ELF-1 (cell line): ENCODE data around the gene MINK1.

ENCODE experiments used
- DNase-seq: peaks from one replicate; pipeline ENCODE4 v3.0.0-alpha.2; 2016; ENCODE audit warnings: low read depth, low spot score

The MINK1 gene

DNA sequence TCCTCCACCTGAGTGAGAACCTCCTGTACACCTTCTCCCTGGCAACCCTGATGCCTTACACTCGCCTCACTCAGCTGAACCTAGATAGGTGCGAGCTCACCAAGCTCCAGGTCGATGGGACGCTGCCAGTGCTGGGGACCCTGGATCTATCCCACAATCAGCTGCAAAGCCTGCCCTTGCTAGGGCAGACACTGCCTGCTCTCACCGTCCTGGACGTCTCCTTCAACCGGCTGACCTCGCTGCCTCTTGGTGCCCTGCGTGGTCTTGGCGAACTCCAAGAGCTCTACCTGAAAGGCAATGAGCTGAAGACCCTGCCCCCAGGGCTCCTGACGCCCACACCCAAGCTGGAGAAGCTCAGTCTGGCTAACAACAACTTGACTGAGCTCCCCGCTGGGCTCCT, 99.6 kb downstream of the MINK1 start:
- no peak for DNase-seq

DNA sequence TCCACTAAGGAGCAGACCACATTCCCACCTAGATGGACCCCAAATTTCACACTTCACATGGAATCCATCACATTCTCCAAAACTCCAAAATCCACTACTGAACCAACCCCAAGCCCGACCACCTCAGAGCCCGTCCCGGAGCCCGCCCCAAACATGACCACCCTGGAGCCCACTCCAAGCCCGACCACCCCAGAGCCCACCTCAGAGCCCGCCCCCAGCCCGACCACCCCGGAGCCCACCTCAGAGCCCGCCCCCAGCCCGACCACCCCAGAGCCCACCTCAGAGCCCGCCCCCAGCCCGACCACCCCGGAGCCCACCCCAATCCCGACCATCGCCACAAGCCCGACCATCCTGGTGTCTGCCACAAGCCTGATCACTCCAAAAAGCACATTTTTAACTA, 100.5 kb downstream of the MINK1 start:
- DNase-seq, result no peak

DNA sequence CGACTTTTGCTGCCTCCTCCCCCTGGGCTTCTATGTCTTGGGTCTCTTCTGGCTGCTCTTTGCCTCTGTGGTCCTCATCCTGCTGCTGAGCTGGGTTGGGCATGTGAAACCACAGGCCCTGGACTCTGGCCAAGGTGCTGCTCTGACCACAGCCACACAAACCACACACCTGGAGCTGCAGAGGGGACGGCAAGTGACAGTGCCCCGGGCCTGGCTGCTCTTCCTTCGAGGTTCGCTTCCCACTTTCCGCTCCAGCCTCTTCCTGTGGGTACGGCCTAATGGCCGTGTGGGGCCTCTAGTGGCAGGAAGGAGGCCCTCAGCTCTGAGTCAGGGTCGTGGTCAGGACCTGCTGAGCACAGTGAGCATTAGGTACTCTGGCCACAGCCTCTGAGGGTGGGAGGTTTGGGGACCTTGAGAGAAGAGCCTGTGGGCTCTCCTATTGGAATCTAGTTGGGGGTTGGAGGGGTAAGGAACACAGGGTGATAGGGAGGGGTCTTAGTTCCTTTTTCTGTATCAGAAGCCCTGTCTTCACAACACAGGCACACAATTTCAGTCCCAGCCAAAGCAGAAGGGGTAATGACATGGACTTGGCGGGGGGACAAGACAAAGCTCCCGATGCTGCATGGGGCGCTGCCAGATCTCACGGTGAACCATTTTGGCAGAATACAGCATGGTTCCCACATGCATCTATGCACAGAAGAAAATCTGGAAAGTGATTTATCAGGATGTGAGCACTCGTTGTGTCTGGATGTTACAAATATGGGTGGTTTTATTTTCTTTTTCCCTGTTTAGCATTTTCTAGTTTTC, 101.2 kb downstream of the MINK1 start:
- peak; percentile 64 for DNase-seq

DNA sequence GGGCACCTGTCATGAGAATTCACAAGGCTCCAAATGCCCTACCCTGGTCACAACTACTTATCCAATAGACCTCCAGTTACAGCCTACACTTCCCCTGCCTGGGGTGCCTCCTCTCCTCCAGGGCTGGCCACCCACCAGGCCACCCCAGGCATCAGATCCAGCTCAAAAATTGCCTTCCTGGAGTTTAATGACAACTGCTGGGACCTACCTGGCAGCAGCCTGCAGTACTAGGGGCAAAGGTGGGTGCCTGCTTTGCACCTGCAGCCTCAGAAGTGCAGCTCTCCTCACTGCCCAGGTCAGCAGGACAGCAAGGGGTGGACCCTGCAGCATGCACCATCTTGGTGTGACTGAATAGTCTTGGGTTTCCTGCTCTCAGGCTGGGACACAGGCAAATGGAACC, 102.5 kb downstream of the MINK1 start:
- no peak for DNase-seq

DNA sequence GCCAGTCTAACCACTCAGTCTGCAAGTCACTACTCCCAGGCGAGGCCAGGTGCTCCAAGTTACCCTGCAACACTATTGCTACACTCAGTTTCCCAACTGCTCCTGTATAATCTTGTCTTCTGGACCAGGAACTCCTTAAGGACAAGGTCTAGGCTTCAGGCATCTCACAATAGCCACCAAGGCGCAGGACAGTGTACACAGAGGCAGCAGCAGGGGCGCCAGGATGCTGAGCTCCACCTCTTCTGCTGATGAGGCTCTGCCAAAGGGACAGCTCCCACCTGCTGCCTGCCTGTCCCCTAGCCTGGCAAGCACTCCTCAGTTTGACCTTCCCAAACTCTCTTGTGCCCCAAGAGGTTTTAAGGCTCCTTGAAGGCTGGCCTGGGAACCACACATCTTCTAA, 103.3 kb downstream of the MINK1 start:
- DNase-seq, result no peak

DNA sequence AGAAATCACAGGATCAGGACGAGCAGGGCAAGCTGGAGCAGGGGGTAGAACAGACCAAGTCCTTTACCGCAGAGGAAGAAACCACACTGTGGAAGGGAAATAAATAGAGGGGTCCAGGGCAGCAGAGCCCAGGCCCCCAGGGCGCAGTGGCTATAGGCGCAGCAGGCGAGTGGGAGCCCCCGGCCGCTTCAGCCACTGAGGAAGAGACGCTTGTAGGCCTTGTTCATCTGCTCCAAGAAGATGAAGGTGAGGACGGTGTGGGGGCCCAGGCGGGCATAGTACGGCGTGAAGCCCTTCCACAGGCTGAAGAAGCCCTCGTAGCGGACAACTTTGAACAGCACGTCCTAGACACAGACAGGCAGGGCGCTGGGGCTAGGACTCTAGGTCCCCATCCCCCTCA, 104.4 kb downstream of the MINK1 start:
- no peak for DNase-seq

DNA sequence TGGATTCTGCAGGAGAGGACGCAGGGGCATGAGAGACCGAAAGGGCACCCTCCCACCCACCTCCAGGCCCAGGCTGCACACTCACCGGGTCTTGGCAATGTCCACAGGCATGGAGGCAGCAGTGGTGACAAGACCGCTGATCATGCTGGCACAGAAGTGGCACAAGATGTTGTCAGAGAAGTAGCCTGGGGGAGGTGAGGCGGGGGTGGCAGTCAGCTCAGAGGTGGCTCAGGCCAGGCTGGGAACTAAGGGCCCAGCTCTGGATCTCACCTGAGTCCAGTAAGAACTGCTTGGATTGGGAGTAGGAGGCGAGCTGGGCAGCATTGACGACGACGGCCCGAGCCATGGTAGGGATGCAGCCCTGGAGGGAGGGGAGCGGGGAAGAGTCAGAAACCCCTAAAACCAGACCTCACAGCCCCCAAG, 104.9 kb downstream of the MINK1 start:
- no peak for DNase-seq

DNA sequence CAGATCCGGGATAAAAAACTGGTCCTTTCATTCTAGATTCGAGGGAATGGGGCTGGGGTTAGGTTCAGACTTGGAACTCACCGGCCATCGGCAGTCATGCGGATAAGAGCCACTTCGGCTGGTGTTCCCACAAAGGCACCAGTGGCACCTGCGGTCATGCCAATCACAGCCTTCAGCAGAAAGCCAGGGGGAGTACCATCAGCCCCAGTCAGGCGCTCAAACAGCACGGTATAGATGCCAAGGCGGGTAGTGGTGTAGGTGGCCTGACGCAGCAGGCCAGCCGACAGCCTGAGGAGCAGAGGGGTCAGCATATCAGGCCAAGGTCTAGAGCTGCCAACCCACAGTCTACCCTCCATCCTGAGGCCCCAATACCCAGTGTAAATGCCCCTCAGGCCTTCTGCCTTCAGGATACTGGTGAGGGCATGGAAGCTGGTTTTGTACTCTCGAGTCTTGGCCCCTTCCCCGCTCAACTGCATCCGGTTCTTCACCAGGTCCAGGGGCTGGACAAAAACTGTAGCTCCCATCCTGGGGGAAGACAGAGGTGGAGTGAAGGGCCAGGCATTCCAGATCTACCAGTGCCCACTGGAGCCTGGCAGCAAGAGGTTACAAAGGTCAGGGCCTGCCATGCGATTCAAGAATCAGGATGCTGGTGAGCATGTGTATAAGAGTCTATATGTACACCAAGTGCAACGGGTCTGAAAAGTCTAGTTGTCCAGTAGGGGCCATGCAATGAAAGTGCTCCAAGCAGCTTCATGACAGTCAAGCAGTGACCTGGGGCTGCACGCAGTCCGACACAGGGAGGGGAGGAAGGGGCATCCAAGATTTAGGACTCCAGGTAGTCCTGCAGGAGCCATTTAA, 105.8 kb downstream of the MINK1 start:
- DNase-seq, result no peak

DNA sequence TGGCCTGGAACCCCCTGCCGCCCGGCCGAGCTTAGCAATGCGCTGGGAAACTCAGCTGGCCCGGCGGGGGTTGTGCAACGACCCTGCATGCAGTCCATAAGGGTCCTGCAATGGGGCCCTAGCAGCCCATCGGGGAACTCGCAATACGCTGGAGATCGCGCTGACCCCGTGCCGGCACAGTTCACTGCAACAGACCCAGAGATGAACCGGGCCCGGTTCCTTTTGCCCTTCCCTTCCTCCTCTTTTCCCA, 106.3 kb downstream of the MINK1 start:
- no peak for DNase-seq

DNA sequence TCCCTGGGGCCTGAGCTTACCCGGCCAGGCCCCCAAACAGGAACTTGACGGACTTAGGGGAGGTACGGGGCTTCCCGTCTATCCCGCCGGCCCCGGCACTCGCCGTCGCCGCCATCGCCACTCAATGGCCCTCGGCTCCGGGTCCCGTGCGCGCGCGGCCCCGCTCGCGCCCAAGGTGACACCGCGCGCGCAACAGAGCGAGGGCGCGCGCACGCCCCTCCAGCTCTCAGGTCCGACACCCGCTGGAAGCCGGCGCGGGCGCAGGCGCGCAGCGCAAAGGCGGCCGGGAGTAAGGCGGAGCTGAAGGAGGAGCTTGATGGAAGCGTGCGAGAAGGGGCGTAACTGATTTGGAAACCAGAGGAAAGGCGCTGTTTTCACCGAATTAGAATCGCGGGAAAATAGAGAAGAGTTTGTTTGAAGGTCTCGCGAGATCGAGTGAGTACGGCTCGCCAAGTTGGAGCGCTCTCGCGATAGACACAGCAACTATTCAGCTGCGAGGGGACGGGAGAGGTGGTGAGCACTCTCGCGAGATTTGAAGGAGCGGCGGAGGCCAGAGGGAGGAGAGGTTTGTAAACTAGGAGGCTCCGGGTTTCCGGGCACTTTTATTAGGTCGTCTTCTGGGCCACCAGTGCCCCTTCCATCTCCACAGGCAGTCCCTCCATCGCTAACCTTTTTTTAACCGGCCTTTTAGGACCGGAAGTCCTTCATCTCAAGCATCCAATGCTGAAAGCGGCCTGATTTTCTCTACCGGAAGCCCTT, 106.8 kb downstream of the MINK1 start, which contains the start of the genes RNF167 and SLC25A11:
Gene RNF167, plus strand, starts transcription at position 473 of the 759 bp plus-strand sequence. CDS start 642 bp downstream, outside the sequence.
Gene SLC25A11, minus strand, starts transcription at position 251 of the 759 bp plus-strand sequence. Its CDS starts 136 bp downstream, at position 115.
- peak; percentile 99 for DNase-seq

DNA sequence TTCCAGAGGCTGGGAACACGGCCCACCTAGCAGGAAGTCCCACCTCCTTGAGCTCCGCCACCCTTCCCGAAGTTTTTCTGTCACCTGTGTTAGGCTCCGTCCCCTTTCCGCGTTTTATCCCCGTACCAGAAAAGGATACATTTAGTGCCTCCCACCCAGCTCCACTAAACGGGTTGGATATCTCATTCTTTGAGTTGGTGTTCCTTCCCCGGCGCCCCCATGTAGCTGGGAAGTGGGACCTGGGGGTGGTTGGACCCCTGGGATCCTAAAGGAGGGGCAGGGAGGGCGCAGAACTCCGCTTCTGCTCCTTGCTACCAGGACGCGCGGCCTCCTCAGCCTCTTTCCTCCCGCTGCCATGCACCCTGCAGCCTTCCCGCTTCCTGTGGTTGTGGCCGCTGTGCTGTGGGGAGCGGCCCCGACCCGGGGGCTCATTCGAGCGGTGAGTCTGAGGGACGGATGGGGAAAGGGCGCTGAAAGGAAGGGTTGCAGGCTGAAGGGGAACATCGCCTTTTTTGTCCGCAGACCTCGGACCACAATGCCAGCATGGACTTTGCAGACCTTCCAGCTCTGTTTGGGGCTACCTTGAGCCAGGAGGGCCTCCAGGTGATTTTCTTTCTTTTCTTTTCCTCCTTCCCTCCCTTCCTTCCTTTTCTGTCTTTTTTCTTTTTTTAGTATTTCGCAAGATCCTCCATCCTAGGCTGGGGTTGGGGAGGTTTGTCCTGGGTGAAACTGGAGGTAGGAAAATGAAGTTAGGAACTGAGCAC, 107.6 kb downstream of the MINK1 start:
- no peak for DNase-seq

DNA sequence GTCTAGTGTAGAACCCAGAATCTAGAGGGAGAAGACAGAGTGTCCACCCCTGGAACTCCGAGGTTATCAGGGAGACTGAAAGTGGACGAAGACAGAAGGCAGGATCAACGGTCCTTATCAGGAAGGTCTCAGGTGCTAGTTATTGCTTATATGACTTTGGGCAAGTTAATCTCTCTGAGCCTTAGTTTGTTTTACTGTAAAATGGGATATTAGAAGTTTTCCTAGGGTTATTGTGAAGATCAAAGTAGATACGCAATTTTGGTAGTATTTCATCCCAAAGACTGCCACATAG, 108.1 kb downstream of the MINK1 start:
- DNase-seq, result no peak

DNA sequence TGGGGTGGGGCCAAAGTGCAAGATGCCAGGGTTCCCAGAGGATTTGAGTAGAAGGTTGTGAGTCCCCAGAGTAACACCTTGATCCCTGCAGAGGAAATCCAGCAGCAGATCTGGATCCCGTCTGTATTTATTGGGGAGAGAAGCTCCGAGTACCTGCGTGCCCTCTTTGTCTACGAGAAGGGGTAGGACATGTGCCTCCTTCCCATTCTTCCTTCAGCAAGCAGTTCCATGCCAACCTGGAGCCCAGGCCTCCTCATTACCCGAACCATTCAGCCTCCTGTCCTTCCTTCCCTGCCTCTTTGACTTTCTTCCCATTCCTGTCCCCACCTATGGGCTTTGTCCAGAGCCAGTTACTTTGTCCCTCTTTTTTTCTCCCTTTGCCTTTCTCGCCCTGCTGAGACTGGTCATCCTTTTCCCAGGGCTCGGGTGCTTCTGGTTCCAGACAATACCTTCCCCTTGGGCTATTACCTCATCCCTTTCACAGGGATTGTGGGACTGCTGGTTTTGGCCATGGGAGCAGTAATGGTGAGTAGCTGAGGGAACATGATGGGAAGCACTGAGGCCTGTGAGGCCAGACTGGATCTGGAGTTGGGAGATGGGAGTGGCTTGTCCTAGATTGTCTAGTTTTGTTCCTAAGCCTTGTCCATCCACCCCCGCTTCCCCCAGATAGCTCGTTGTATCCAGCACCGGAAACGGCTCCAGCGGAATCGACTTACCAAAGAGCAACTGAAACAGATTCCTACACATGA, 109.8 kb downstream of the MINK1 start:
- no peak for DNase-seq

DNA sequence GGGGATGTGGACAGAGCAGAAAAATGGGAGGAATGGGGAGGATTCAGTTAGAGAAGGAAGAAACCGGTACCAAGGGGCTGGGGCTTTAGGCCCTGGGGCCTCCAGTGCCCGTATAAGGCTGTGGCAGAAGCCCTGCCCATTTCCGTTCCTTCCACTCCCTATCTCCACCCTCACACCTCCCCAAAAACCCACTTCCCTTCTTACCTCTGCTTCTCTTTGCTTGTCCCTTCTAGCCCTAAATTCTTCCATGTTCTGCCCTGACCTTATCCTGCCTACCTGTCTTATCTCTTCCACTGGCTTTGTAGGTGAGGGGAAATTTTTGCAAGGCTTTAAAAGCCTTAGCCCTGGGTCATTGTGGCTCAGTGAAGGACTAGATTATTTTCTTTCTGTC, 111.0 kb downstream of the MINK1 start:
- DNase-seq, result no peak

DNA sequence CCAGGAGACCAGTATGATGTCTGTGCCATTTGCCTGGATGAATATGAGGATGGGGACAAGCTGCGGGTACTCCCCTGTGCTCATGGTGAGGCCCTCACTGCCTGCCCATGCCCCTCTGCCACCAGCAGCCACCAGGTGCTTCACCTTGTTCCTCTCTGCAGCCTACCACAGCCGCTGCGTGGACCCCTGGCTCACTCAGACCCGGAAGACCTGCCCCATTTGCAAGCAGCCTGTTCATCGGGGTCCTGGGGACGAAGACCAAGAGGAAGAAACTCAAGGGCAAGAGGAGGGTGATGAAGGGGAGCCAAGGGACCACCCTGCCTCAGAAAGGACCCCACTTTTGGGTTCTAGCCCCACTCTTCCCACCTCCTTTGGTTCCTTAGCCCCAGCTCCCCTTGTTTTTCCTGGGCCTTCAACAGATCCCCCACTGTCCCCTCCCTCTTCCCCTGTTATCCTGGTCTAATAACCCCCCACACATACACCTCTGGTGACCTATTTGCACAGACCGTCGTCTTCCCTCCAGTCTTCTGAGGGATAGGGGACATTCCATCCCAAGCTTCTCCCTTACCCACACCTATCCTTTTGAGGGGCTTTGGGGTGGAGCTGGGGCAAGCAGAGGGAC, 111.5 kb downstream of the MINK1 start:
- no peak for DNase-seq

DNA sequence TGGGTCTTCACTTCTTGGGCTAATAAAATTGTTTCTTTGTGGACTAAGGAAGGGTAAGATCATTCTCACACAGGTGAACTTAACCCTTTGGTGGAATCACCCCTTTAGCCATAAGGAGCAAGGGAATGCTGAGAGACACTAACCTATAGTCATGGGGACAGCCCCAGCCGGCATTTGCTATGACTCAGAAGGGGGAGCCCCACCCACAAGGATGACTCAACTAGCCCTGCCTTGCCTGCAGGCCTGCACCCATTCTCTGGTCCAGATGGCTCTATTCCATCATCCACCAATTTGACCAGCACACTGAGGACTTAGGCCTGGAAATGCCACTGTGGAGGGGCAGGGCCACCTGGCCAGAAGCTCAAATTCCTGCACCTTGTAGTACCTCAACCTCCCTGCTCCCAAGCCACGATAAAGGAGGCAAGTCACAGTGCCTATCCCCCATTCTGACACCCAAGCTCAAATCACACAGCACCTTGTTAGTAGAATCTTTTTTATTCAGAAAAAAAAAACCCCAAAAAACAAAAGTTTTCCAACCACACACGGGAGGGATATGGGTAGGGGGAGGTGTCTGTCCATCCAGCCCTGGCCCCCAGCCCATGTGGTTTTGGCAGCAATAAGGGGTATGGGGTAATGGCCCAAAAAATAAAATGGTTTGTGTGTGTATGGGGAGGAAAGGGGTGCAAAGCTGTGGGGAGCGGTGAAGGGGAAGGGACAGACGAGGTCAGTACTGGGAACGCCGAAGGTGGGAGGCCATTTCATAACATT, 112.2 kb downstream of the MINK1 start:
- peak; percentile 73 for DNase-seq

DNA sequence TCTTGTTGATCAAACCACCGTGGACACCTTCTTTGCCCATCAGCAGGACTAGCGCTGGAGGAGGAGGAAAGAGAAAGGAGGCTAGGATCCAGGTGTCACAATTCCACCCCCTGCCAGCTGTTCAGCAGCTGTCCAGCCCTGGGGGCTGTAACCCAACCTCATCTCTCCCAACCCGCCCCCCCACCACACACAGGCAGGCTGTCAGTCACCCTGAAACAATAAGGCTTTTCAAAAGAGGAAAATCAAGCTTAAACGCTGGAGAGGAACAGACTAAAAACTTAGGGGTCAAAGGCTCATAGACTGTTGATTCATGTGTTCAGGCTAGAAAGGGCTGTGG, 112.8 kb downstream of the MINK1 start:
- DNase-seq, result peak; percentile 48

DNA sequence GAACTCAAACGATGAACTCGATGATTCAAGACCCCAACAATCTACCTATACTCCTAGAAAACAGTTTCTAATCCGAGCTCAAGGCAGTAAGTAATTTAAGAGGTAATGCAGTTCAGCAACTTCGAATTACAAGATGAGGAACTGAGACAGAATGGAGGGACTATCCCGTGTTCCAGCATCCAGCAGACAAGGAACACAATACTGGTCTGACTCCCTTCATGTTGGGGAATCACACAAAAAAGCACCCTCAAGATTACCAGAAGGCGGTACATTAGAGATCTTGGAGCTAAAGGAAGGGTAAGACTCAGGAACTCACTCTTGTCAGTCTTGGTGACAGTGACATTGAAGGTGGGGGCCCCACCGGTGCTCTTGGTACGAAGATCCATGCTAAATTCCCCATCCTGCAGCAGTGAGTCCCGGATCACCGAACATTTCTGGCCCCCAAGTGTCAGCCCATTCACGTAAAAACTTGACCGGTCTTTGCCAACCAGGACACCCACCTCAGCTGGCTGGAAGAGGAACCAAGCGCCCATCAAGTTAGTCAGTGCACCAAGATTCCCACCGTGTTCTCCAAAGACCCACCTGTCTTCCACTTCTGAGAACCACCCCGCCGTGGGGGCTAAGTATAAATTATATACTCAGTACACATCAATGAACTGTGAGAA, 113.3 kb downstream of the MINK1 start:
- no peak for DNase-seq

DNA sequence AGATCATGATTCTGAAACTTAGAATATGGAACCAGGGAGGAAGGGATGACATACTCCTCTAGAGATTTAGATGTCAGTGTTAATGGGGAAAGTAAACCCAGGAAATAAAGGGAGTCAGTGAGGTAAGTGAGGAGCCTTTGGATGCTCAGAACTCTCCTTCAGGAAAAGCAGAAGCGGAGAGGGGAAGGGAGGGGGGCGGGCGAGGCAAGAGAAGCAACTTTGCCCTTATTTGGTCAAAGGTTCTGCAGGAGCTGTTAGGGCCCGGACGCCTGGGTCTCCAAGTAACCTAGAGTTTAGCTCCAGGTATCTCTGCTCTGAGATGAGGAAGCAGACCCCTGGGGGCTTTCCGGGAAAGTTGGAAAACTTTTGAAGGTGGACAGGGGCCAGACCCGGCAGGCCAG, 113.9 kb downstream of the MINK1 start:
- DNase-seq, result no peak
